Common myeloid progenitor, CD34-positive (primary cell): ENCODE results near the gene RABL6.

ENCODE experiments used
- CTCF ChIA-PET: fragments of 350-600 bp; sonication (Branson Sonifier 250); formaldehyde crosslinking; loops from one replicate; lab custom pipeline; 2021; ENCODE audit warnings: antibody characterized with exemption; lab: Charles Lee
- POLR2A ChIA-PET: fragments of 350-600 bp; sonication (Branson Sonifier 250); formaldehyde crosslinking; loops from one replicate; lab custom pipeline; 2021; ENCODE audit warnings: antibody characterized with exemption; lab: Charles Lee
- DNase-seq, 3 donors: peaks; one replicate each; pipeline versions ENCODE4 v3.0.0 to v3.0.0-alpha.2; 2013
- H3K27ac ChIP-seq, 2 experiments: 1 replicate in 1 of 2; 2 replicates in 1 of 2; pipeline ENCODE4 v1.7.0; 2013; ENCODE audit warnings: inconsistent platforms in 2 of 2, low read length in 2 of 2, mild to moderate bottlenecking in 2 of 2, low read depth in 1 of 2, moderate library complexity in 1 of 2; ENCODE audit not compliant: severe bottlenecking in 2 of 2, insufficient read depth in 1 of 2, poor library complexity in 1 of 2
- H3K27me3 ChIP-seq, 5 experiments: replicated peaks in 2 of 5; 1 replicate in 3 of 5; 2 replicates in 2 of 5; pipeline versions ENCODE4 v1.6.1 to v1.7.0; 2013; ENCODE audit warnings: low read length in 4 of 5, mild to moderate bottlenecking in 2 of 5, moderate library complexity in 2 of 5, inconsistent platforms in 1 of 5; ENCODE audit not compliant: insufficient read depth in 5 of 5, control insufficient read depth in 4 of 5
- H3K36me3 ChIP-seq, 4 experiments: 1 replicate in 2 of 4; 2 replicates in 2 of 4; pipeline versions ENCODE4 v1.6.1 to v1.7.0; 2013; ENCODE audit warnings: low read length in 3 of 4, control low read depth in 1 of 4, mild to moderate bottlenecking in 1 of 4; ENCODE audit not compliant: control insufficient read depth in 4 of 4, insufficient read depth in 4 of 4
- H3K4me1 ChIP-seq, 4 experiments: 1 replicate in 3 of 4; 2 replicates in 1 of 4; pipeline versions ENCODE4 v1.6.1 to v1.7.1; 2013; ENCODE audit warnings: low read length in 3 of 4, mild to moderate bottlenecking in 3 of 4, control low read depth in 1 of 4, inconsistent platforms in 1 of 4, moderate library complexity in 1 of 4; ENCODE audit not compliant: control insufficient read depth in 4 of 4, insufficient read depth in 4 of 4; ENCODE audit errors: control extremely low read depth in 1 of 4
- H3K4me3 ChIP-seq, 7 experiments: 1 replicate in 4 of 7; 2 replicates in 3 of 7; pipeline versions ENCODE4 v1.5.1 to v1.7.0; 2013; ENCODE audit warnings: mild to moderate bottlenecking in 7 of 7, low read length in 6 of 7, moderate library complexity in 6 of 7, inconsistent platforms in 2 of 7, low read depth in 2 of 7, control low read depth in 1 of 7; ENCODE audit not compliant: insufficient read depth in 4 of 7, control insufficient read depth in 1 of 7; ENCODE audit errors: extremely low read depth in 1 of 7
- H3K9me3 ChIP-seq, 5 experiments: 1 replicate in 4 of 5; 2 replicates in 1 of 5; pipeline versions ENCODE4 v1.6.1 to v1.7.1; 2013; ENCODE audit warnings: low read length in 4 of 5, mild to moderate bottlenecking in 2 of 5, inconsistent platforms in 1 of 5, low read depth in 1 of 5, moderate library complexity in 1 of 5; ENCODE audit not compliant: control insufficient read depth in 4 of 5, insufficient read depth in 2 of 5; ENCODE audit errors: control extremely low read depth in 1 of 5
- WGBS: methylation state at CpG from one replicate; pipeline ENCODE4 v1.1.5; 2013; ENCODE audit not compliant: insufficient coverage; 5-methylcytosine and 5-hydroxymethylcytosine counted together

RABL6 gene

GRCh38 chr9:136888454-136888853 is 80.7 kb downstream of the RABL6 start:
- no peaks in the 10 kb centered on the region for H3K9me3 ChIP-seq
- peaks cover 0 to 32% (median 19%) of the 10 kb centered on the region in 4 experiments for H3K36me3 ChIP-seq
- DNase-seq: no peak
- ChIA-PET POLR2A (no interaction called here), CTCF (interaction anchor here (0.7 to 2.1 kb wide), 6 partner anchors 8 to 59 kb away, joined by 3 to 9 read pairs (median 4); partner anchors contain the start of gene AJM1)
- no peak overlapping the region for H3K27ac ChIP-seq
- H3K27me3 ChIP-seq: no peaks in the 10 kb centered on the region
- no peak overlapping the region for H3K4me3 ChIP-seq
- WGBS: 100% methylated on average over 7 of the region's 8 CpGs
- peaks cover 0 to 20% (median 17%) of the 10 kb centered on the region in 4 experiments for H3K4me1 ChIP-seq

GRCh38 chr9:136889858-136890257 is 82.1 kb downstream of the RABL6 start:
- Histone ChIP-seq H3K36me3 (peaks cover 0 to 41% (median 24%) of the 10 kb centered on the region in 4 experiments), H3K4me1 (peaks cover 0 to 20% (median 17%) of the 10 kb centered on the region in 4 experiments), H3K4me3 (no peak overlapping the region), H3K27me3 (no peaks in the 10 kb centered on the region), H3K27ac (no peak overlapping the region), H3K9me3 (no peaks in the 10 kb centered on the region)
- WGBS: 93% methylated on average over 29 of the region's 42 CpGs
- DNase-seq: no peak
- POLR2A ChIA-PET: no interaction called here
- CTCF ChIA-PET: interaction anchor here (0.7 kb wide), 1 partner anchor 101 kb away, joined by 3 read pairs; no protein-coding TSS in a partner anchor

GRCh38 chr9:136890661-136891060 is 82.9 kb downstream of the RABL6 start:
- Histone ChIP-seq H3K27me3 (no peaks in the 10 kb centered on the region), H3K4me1 (peaks cover 0 to 12% (median 12%) of the 10 kb centered on the region in 4 experiments), H3K27ac (no peak overlapping the region), H3K9me3 (no peaks in the 10 kb centered on the region), H3K36me3 (peaks cover 0 to 47% (median 29%) of the 10 kb centered on the region in 4 experiments), H3K4me3 (no peak overlapping the region)
- CTCF ChIA-PET: interaction anchor here (1.0 to 1.2 kb wide), 2 partner anchors 54 to 139 kb away, joined by 3 read pairs; partner anchors contain the start of gene FBXW5
- WGBS: 100% methylated on average over 10 of the region's 13 CpGs
- POLR2A ChIA-PET: no interaction called here
- DNase-seq: no peak
